Stimulated activated CD4-positive, alpha-beta T cell treated with anti-CD3 and anti-CD28 coated beads, Interleukin-1b, Interleukin-23, amount 100 ng/mL, for 1 hour (primary cell): ENCODE results near the gene HECTD1.
A peak's percentile ranks its signal among the peaks of the same experiment; 100 is the strongest.
"Not testable (repeated sequence)": the region's sequence is repeated elsewhere in the genome, so short reads cannot be mapped to it uniquely, and the experiment has no call there.

Experiments
- DNase-seq, 2 donors: peaks; one replicate each; pipeline ENCODE4 v3.0.0-alpha.2; 2020; ENCODE audit warnings: low read depth in 2 of 2

The HECTD1 gene

DNA sequence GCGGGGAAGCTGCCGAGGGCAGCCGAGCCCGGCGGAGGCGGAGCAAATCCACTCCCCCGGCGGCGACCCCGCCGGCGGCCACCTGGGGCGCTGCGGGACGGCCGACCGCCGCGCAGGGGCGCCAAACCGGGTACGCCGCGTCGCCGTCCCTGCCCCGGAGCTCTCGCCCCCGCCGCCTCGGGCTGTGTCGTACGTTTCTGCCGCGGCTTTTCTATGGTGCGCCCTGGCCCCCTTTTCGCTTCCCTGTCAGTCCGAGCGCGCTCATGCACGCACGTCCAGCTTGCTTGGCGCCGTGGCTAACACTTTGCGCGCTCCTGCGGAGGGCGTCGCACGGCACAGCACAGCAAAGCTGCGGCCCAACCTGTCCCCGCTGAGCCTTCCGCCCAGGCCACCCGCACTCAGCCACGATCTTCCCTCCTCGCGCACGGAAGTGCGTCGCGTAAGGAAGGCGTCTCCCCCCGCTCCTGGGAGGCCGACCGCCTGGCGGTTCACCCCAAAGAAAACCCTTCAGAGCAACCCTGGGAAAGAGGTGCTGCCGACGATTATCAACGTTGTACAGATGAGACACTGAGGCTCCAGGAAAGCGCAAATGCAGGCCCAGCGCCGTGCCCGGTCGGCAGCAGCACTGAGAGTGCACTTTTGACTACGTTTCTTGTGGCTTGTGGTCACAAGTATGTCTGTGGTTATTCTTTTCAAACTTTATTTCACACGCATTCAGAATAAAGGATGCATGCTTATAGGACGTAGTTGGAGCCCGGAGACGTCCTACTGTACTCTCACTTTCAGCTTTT, at the start of gene HECTD1:
Gene HECTD1, minus strand, starts transcription at position 39 of the 791 bp plus-strand sequence. CDS start 1,857 bp downstream, outside the sequence.
- peak; percentile 70 to 82 for DNase-seq

- no peak for DNase-seq
Observed at GRCh38 chr14:31257244-31257553, 49.6 kb upstream of the HECTD1 start.

DNA sequence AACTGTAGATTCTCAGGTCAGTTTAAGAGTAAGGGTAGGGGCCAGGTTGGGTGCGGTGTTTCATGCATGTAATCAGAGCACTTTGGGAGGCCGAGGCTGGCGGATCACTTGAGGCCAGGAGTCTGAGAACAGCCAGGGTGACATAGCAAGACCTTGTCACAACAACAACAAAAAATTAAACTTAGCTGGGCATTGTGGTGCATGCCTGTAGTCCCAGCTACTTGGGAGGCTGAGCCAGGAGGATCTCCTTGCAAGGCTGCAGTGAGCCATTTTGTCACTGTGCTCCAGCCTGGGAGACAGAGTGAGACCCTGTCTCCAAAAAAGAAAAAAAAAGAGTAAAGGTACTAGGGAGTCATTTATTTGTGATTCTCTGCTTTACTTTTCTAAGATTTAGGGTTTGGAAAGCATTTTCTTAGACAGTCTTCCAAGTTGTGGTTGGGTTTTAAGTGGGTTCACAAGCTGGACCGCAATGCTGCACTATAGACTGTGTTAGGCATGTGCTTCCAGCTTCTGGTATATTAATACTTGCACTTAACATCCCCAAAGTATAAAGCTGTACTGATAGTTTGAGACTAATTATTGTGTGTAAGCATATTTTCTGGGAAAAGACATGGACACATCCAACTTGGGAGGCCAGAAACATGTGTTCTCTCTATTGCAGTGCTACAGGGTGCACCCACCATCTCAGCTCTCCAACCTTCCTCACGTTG, 49.1 kb upstream of the HECTD1 start:
- DNase-seq: no peak

- DNase-seq: not testable (repeated sequence)
Observed at GRCh38 chr14:31255918-31256317, 48.3 kb upstream of the HECTD1 start.

- no peak for DNase-seq
Observed at GRCh38 chr14:31255286-31255685, 47.7 kb upstream of the HECTD1 start.

DNA sequence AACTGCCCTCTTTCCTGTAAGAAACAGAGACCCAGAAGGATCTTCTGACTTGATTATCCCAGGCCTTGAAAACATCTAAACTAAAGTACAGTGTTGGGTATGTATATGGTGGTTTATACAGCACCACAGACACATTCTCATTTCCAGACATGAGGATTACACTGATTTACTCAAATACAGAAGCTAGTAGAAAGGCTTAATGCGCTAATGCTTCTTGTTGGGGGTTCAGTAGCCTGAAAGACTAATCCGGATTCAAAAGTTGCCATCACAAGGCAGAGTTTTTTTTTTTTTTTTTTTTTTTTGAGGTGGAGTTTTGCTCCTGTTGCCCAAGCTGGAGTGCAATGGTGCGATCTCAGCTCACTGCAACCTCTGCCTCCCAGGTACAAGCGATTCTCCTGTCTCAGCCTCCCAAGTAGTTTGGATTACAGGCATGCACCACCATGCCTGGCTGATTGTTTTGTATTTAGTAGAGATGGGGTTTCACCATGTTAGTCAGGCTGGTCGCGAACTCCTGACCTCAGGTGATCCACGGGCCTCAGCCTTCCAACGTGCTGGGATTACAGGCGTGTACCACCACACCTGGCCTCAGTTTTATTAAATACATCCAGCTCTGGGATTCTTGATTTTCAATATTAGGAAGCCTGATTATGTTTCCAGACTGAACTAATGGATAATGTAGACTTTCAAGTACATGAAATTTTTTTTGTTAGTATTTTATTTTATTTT, 46.3 kb upstream of the HECTD1 start:
- no peak for DNase-seq

DNA sequence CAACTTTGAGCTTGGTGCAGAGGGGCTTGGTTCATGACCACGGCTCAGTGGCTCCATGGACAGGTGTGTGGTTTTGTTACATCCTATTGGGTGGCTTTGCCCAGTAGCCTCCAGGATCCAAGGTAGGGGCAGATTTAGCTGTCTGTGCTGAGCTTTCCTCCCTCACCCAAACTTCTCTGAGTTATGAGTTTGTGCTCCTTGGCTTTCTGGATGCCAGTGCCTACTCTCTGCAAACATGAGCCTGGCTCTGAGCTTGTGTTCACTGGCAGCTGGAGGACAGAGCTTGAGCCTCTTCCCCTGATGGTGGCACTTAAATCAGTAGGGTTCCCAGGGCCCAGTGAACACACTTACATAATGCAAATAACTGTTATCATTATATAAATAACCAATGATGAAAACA, 45.3 kb upstream of the HECTD1 start:
- no peak for DNase-seq

DNA sequence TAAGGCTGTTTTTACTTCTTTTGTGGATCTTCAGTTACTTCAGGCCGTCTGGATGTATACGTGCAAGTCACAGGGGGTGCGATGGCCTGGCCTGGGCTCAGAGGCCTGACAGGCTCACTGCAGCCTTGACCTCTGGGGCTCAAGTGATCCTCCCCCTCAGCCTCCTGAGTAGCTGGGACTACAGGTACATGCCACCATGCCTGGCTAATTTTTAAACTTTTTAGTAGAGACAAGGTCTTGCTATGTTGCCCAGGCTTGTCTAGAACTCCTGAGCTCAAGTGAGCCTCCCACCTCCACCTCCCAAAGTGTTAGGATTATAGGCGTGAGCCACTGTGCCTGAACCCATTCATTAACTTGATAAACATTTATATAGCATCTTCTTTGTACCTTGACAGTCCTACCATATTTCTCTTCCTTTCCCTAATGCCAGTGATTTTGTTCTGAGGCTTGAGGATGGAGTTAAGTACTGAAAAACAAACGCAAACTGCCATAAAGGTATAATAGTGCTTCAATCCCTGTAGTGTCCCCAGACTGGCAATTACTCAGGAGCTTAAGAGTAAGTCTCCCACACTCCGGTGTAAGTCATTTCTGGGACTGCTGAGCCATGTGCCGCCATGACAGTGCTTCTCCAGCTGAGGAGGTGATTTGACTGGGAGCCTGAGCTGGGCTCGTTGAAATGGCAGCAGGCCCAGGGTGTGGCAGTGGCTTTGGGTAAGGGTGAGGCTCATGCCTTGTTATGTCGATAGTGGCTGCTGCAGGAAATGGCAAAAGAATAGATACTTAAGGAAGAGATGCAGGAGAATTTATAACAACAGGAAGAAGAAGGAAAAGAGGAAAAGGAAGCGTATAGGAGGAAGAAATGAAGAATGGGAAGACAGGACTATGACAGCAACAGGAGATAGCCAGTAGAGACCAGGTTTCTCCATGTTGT, 43.7 kb upstream of the HECTD1 start:
- no peak for DNase-seq

DNA sequence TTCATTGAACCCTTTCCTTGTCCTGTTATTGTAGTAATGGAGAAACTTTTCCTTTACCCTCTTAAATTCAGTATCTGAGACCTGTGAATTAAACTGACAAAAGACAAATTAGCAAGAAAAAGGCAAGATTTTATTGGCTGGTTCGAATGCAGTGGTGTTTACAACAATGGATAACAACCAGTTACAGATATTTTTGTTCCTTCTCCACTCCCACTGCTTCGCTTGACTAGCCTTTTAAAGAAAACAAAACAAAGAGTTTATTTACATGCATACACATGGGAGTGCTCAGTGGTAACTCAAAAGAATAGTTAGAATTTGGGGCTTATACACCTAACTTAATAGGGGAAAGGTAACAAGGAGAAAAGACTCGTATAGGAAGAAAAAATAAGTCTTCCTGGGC, 37.0 kb upstream of the HECTD1 start:
- no peak for DNase-seq

DNA sequence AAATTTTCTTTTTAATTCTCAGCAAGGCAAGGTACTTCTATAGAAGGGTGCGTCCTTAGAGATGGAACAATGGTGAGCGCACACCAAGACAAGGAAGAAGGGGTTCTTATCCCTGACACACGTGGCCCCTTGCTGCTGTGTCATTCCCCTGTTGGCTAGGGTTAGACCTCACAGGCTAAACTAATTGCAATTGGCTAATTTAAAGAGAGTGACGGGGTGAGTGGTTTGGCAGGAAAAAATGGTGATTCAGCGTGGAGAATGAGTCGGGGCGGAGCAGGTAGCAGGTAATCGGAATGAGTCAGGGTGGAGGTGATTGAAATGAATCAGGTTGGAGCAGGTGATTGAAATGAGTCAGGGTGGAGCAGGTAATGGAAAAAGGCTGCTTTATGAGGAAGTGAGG, 36.3 kb upstream of the HECTD1 start:
- DNase-seq: no peak

GRCh38 chr14:31242161-31242940, 34.8 kb upstream of the HECTD1 start:
- not testable (repeated sequence) for DNase-seq

DNA sequence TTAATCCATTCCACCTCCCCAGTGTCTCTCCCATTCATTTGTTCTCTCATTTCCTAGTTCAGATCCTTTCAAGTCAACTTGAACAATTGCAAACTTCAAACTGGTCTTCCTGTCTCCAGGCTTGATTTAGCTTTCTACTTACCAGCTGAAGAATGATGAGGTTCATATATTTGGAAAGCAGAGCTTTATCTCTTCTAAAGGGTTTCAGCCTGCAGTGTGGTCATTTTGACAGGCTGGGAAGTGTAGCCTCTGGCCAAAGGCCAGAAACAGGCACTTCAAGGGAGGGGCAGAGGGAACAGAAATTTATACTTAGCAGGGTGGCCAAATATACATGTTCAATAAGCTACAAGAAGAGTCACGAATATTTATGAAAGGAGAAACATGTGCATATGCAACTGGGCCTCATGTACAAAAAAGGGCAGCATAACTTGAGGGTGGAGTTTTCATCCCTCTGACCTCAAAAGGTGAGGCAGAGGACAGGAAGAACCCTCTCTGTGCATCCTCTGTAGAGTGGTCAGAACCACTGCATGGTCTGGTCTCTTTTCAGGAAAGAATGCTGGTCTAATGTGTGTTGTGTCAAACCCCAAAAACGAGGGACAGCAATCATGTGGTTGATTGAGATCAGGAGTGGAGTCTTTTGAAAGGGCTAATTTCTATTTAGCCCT, 34.0 kb upstream of the HECTD1 start:
- no peak for DNase-seq

DNA sequence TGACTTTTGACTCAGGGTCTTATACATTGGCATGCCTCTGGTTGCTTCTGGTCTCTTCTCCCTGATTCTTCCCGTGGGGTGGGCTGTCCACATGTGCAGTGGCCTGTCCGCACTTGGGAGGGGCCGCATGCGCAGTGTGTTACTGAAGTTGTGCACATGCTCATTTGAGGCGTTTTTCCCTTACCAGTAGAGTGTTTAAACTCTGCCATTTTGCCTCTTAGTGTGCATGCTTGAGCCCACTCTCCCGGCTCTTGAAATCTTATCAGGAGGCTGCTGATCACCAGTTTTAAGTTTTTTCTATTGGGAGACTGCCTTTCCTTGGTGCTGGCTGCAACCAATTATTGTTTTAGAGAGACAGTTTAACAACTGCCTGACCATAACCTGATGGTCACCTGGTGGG, 32.1 kb upstream of the HECTD1 start:
- DNase-seq: no peak

GRCh38 chr14:31235462-31235861, 27.9 kb upstream of the HECTD1 start:
- no peak for DNase-seq

- DNase-seq: no peak
Observed at GRCh38 chr14:31232081-31232480, 24.5 kb upstream of the HECTD1 start.

GRCh38 chr14:31231272-31231671, 23.7 kb upstream of the HECTD1 start:
- DNase-seq: not testable (repeated sequence)

GRCh38 chr14:31230573-31230958, 23.0 kb upstream of the HECTD1 start:
- DNase-seq: no peak

- no peak for DNase-seq
Observed at GRCh38 chr14:31229638-31230572, 22.3 kb upstream of the HECTD1 start.

GRCh38 chr14:31229009-31229408, 21.4 kb upstream of the HECTD1 start:
- DNase-seq: no peak
